Left lung (tissue), 10 donors: ENCODE data around the gene ADAM23. TPM values are rescaled to one million over a fixed set of nuclear protein-coding genes. Genes with fewer than 3 reads are reported as not detected.

Source experiments
- ATAC-seq: fragments of 200-7000 bp; cut with Tn5 transposase; one replicate; pipeline ENCODE4 v1.9.1; 2020; ENCODE audit warnings: moderate library complexity
- DNase-seq, 4 donors: peaks; one replicate each; pipeline ENCODE4 v3.0.0-alpha.2; 2013 to 2020
- H3K27ac ChIP-seq, 2 donors: fragments of 200-600 bp; sonication (generic) in 1 of 2; one replicate each; pipeline versions ENCODE4 v1.5.0 to v1.8.0; 2020 to 2021
- H3K27me3 ChIP-seq, 2 donors: fragments of 200-600 bp; sonication (generic) in 1 of 2; one replicate each; pipeline versions ENCODE4 v1.5.0 to v1.8.0; 2020 to 2021
- H3K36me3 ChIP-seq, 2 donors: fragments of 200-600 bp; sonication (generic) in 1 of 2; one replicate each; pipeline versions ENCODE4 v1.5.0 to v1.8.0; 2020 to 2021
- H3K4me1 ChIP-seq, 2 donors: fragments of 200-600 bp; one replicate each; pipeline ENCODE4 v1.8.0; 2021
- H3K4me3 ChIP-seq, 2 donors: fragments of 200-600 bp; sonication (generic) in 1 of 2; one replicate each; pipeline versions ENCODE4 v1.5.0 to v1.8.0; 2020 to 2021; ENCODE audit warnings: mild to moderate bottlenecking in 1 of 2
- H3K9me3 ChIP-seq, 2 donors: fragments of 200-600 bp; sonication (generic) in 1 of 2; one replicate each; pipeline versions ENCODE4 v1.5.0 to v1.8.0; 2020 to 2021
- CTCF ChIP-seq, 2 donors: fragments of 200-600 bp; sonication (generic) in 1 of 2; IDR thresholded peaks; one replicate each; pipeline versions ENCODE4 v1.5.0 to v1.8.0; 2021; ENCODE audit warnings: antibody characterized with exemption in 2 of 2
- intact Hi-C, 2 donors: fragments of 100-400 bp; cut with DNase I; formaldehyde crosslinking; loops; one replicate each; pipeline versions ENCODE4 v1.11.2 to v1.14.2; 2022
- polyA plus RNA-seq, 6 donors: library from polyadenylated mRNA; unstranded; fragments of 120-200 nt; gene quantifications; one replicate each; pipeline ENCODE4 v1.2.1, GENCODE V29; 2013; ENCODE audit not compliant: insufficient read length in 6 of 6
- total RNA-seq, 2 donors: library from RNA; stranded (reverse); fragmentation: NEBNext Ultra II Directional; extraction: Animal tissue kit (Norgen Biotek cat#: 25700); gene quantifications; one replicate each; pipeline ENCODE4 v1.2.1, GENCODE V29; 2021
- donor health status: DM: no; HTN: yes; CAD: no.
- donor health status: DM: no; HTN: no; CAD: no.

ADAM23 gene
- total and polyA plus RNA-seq, 8 donors = 2.2 to 7.9 (median 5.3) TPM

GRCh38 chr2:206614811-206615210 is 171.5 kb downstream of the ADAM23 start:
- intact Hi-C loops = no loop called here
- Histone ChIP-seq H3K36me3 (no peaks in the 10 kb centered on the region), H3K9me3 (no peaks in the 10 kb centered on the region), H3K27me3 (no peaks in the 10 kb centered on the region), H3K4me3 (no peak overlapping the region), H3K27ac (no peak overlapping the region), H3K4me1 (no peaks in the 10 kb centered on the region)
- DNase-seq (no peak), ATAC-seq (no peak)
- no peak for TF ChIP-seq CTCF (IDR thresholded peaks at IDR 0.05)

GRCh38 chr2:206615417-206616089 is 172.2 kb downstream of the ADAM23 start:
- no peaks in the 10 kb centered on the region for H3K9me3 ChIP-seq
- intact Hi-C loops = no loop called here
- ATAC-seq (no peak), DNase-seq (no peak)
- H3K27me3 ChIP-seq = no peaks in the 10 kb centered on the region
- no peaks in the 10 kb centered on the region for H3K4me1 ChIP-seq
- no peak overlapping the region for H3K4me3 ChIP-seq
- no peak overlapping the region for H3K27ac ChIP-seq
- H3K36me3 ChIP-seq = no peaks in the 10 kb centered on the region
- TF ChIP-seq CTCF (IDR thresholded peaks at IDR 0.05) = no peak

- Histone ChIP-seq H3K27me3 (no peaks in the 10 kb centered on the region), H3K9me3 (no peaks in the 10 kb centered on the region), H3K4me3 (no peak overlapping the region), H3K4me1 (no peaks in the 10 kb centered on the region), H3K27ac (no peak overlapping the region), H3K36me3 (no peaks in the 10 kb centered on the region)
- no peak for DNase-seq
- no peak for TF ChIP-seq CTCF (IDR thresholded peaks at IDR 0.05)
- no peak for ATAC-seq
- intact Hi-C loops = no loop called here
Observed at GRCh38 chr2:206616151-206616550, 172.8 kb downstream of the ADAM23 start.

- DNase-seq (no peak), ATAC-seq (no peak)
- no peak for TF ChIP-seq CTCF (IDR thresholded peaks at IDR 0.05)
- intact Hi-C loops = no loop called here
- Histone ChIP-seq H3K4me3 (no peak overlapping the region), H3K27me3 (no peaks in the 10 kb centered on the region), H3K4me1 (no peaks in the 10 kb centered on the region), H3K36me3 (no peaks in the 10 kb centered on the region), H3K27ac (no peak overlapping the region), H3K9me3 (no peaks in the 10 kb centered on the region)
Observed at GRCh38 chr2:206619011-206619410, 175.7 kb downstream of the ADAM23 start.

DNA sequence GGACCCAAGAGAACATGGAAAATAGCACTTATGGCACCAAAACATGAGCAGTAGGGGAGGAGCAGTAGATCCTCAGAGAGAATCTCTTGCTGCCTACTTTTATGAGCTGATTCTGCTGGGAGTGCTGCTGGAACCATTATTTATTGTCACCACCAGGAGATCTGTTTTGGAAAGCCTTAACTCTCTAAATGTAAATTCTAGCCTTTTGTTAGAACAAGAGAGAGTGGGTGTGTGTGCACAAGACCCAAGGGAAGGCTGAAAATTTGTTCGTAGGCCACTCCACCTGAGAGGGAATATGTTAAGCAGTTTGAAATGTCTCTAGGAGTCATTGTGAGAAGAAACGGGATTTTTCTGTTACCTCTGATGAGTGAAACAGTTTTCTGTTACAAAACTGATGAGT is 182.8 kb downstream of the ADAM23 start:
- H3K4me3 ChIP-seq = no peak overlapping the region
- H3K36me3 ChIP-seq = no peaks in the 10 kb centered on the region
- no peaks in the 10 kb centered on the region for H3K27me3 ChIP-seq
- DNase-seq (no peak), ATAC-seq (no peak)
- H3K9me3 ChIP-seq = no peaks in the 10 kb centered on the region
- no peak for TF ChIP-seq CTCF (IDR thresholded peaks at IDR 0.05)
- H3K4me1 ChIP-seq = no peaks in the 10 kb centered on the region
- no peak overlapping the region for H3K27ac ChIP-seq
- intact Hi-C loops = no loop called here
